Measurements from ENCODE around the gene KCTD8. TPM values are rescaled to one million over a fixed set of nuclear protein-coding genes. Genes with fewer than 3 reads are reported as not detected.

KCTD8 gene
- 1 to 10 TPM in 1 of 4 donors, under 1 TPM in 3; 0.34 to 1.6 (median 0.48) TPM for total RNA-seq

DNA sequence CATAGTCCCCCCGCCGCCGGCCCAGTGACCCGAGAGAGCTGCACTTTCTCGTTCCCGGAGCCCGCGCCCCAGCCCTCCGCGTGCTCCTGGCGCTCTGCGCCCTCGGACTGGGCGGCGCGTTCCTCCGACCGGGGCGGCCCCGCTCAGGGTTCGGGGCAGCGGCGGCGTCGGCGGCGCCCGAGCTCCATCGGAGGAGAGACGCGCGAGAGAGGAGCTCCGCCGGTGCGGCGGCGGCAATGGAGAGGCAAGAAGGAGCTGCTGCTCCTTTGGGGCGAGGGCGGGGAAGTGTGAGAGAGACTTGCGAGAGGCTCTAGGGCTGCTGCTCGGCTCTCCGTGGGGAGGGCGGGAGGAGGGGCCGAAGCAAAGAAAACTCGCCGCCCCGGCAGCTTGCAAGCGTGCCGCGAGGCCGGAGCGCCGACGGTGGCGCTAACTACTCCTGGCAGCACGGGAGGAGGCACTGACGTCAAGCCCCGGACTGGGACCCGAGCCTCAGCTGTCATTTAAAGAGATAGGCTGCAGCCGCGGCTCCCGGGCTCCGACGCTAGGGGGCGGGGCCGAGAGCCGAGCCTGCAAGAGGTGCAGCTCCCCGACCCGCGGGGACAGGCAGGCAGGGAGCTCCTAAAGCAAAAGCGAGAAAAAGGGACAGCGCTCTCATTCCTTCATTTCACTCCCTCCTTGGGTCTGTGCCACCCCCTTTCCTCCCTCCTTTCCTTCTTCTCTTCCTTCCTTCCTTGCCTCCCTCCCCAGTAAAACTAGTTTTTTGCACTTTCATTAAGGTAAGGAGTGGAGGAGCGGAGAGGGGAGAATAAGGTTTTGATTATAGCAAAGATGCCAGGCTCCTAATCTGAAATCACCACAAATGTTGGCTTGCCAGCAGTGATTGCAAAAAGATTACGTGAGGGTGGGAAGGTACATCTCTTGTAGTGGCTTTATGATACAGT, at the start of gene KCTD8:
TSS of gene KCTD8 (minus strand) at position 289 of the 941 bp plus-strand sequence.
- TF ChIP-seq EP300 (IDR thresholded peaks at IDR 0.05): no peak
- TF ChIP-seq, protein P1, sequence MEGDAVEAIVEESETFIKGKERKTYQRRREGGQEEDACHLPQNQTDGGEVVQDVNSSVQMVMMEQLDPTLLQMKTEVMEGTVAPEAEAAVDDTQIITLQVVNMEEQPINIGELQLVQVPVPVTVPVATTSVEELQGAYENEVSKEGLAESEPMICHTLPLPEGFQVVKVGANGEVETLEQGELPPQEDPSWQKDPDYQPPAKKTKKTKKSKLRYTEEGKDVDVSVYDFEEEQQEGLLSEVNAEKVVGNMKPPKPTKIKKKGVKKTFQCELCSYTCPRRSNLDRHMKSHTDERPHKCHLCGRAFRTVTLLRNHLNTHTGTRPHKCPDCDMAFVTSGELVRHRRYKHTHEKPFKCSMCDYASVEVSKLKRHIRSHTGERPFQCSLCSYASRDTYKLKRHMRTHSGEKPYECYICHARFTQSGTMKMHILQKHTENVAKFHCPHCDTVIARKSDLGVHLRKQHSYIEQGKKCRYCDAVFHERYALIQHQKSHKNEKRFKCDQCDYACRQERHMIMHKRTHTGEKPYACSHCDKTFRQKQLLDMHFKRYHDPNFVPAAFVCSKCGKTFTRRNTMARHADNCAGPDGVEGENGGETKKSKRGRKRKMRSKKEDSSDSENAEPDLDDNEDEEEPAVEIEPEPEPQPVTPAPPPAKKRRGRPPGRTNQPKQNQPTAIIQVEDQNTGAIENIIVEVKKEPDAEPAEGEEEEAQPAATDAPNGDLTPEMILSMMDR (IDR thresholded peaks at IDR 0.05): peak in 1 of 2 donors; percentile 56
- TF ChIP-seq POLR2A (IDR thresholded peaks at IDR 0.05): no peak
- no peak for TF ChIP-seq POLR2AphosphoS5 (IDR thresholded peaks at IDR 0.05)
- under 1% methylated on average over 31 of the region's 74 CpGs for WGBS
- peaks cover 75% of the 10 kb centered on the region for H3K27me3 ChIP-seq

DNA sequence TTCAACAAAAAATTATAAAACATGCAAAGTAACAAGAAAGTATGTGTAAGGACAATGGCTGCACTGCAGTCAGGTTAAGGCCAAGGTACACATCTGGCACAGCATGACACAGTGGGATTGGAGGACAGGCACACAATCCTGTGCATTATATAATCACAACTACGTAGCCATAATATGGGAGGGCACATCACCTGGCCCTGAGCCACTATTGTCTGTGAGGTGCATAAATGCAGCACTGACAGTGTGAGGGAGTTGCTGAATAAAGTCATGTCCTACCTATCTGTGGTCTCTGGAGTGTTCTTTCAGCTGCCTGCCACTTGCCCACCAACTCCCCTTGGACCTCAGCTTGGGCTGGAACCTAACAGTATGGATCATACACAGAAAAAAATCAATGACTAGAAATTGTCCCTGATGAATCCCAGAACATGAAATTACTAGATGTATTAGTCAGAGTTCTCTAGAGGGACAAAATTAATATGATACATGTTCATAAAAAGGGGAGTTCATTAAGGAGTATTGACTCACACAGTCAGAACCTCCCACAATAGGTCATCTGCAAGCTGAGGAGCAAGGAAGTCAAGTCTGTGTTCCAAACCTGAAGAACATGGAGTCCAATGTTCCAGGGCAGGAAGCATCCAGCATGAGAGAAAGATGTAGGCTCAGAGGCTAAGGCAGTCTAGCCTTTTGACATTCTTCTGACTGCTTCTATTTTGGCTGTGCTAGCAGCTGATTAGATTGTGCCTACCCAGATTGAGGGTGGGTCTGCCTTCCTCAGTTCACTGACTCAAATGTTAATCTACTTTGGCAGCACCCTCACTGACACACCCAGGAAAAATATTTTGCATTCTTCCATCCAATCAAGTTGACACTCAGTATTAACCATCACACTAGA, 46.4 kb upstream of the KCTD8 start:
- WGBS: 0% methylated on average over 1 of the region's 1 CpG
- no peaks in the 10 kb centered on the region for H3K9me3 ChIP-seq
- no peaks in the 10 kb centered on the region for H3K4me1 ChIP-seq
- DNase-seq (ENCODE audit: low spot score in 2 of 2): no peak
- no peaks in the 10 kb centered on the region for H3K27me3 ChIP-seq
- TF ChIP-seq, protein P1 (IDR thresholded peaks at IDR 0.05): no peak
- no peak for TF ChIP-seq EP300 (IDR thresholded peaks at IDR 0.05)
- TF ChIP-seq POLR2AphosphoS5 (IDR thresholded peaks at IDR 0.05): no peak
- no peak for TF ChIP-seq POLR2A (IDR thresholded peaks at IDR 0.05)
- no peak overlapping the region for H3K27ac ChIP-seq
- no peak overlapping the region for H3K4me3 ChIP-seq
- no peaks in the 10 kb centered on the region for H3K36me3 ChIP-seq

More for the DNA sequence above, at the start of gene KCTD8:
- peaks cover 25% of the 10 kb centered on the region for H3K4me1 ChIP-seq
- H3K4me3 ChIP-seq: peak within 1 kb of the TSS; percentile 63
- no peak within 1 kb of the TSS for H3K27ac ChIP-seq
- no peaks in the 10 kb centered on the region for H3K36me3 ChIP-seq
- DNase-seq (ENCODE audit: low spot score in 2 of 2): peak; percentile 72 to 85
- H3K9me3 ChIP-seq: no peaks in the 10 kb centered on the region

DNA sequence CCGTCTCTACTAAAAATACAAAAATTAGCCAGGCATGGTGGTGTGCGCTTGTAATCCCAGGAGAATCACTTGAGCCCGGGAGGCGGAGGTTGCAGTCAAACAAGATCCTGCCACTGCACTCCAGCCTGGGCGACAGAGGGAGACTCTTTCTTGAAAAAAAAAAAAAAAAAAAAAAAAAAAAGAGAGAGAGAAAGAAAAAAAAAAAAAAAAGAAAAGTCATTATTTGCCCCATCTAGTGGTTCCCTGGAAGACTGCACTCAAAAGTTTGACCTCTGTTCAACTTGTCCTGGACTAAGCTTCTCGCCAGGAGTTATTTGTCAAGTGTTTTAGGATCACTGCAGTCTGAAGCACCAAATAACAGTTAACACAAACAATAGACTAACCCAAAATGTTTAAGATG, 45.3 kb upstream of the KCTD8 start:
- 63% methylated on average over 5 of the region's 6 CpGs for WGBS
- H3K4me1 ChIP-seq: no peaks in the 10 kb centered on the region
- H3K27me3 ChIP-seq: no peaks in the 10 kb centered on the region
- DNase-seq (ENCODE audit: low spot score in 2 of 2): no peak
- no peak overlapping the region for H3K27ac ChIP-seq
- no peaks in the 10 kb centered on the region for H3K9me3 ChIP-seq
- H3K4me3 ChIP-seq: no peak overlapping the region
- TF ChIP-seq POLR2AphosphoS5 (IDR thresholded peaks at IDR 0.05) (no peak), POLR2A (IDR thresholded peaks at IDR 0.05) (no peak), EP300 (IDR thresholded peaks at IDR 0.05) (no peak)
- TF ChIP-seq, protein P1 (IDR thresholded peaks at IDR 0.05): peak in 1 of 2 donors; percentile 12
- H3K36me3 ChIP-seq: no peaks in the 10 kb centered on the region

DNA sequence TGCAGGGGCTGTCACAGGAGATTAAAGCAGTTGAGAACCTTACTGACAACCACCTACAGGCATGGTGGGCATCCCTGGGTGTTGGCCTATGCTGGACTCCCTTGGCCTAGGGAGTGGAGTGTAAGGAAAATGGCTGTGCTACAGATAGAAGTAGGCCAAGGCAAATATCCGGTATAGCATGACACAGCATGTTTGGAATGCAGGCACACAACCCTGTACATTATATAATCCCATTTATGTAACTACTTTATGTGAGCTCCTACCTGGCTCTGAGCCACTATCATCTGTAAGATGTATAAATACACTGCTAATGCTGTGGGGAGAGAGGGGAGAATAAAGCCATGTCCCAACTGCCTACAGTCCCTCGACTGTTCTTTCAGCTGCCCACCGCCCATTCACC, 38.7 kb upstream of the KCTD8 start:
- H3K27me3 ChIP-seq: no peaks in the 10 kb centered on the region
- 66% methylated on average over 3 of the region's 3 CpGs for WGBS
- no peaks in the 10 kb centered on the region for H3K36me3 ChIP-seq

More for the DNA sequence above, 38.7 kb upstream of the KCTD8 start:
- Histone ChIP-seq H3K4me3 (no peak overlapping the region), H3K4me1 (no peaks in the 10 kb centered on the region), H3K9me3 (no peaks in the 10 kb centered on the region), H3K27ac (no peak overlapping the region)
- TF ChIP-seq POLR2A (IDR thresholded peaks at IDR 0.05) (no peak), POLR2AphosphoS5 (IDR thresholded peaks at IDR 0.05) (no peak), EP300 (IDR thresholded peaks at IDR 0.05) (no peak)
- TF ChIP-seq, protein P1 (IDR thresholded peaks at IDR 0.05): no peak
- DNase-seq (ENCODE audit: low spot score in 2 of 2): no peak

Measured in suprapubic skin (tissue), 4 donors.